Esophagus muscularis mucosa (tissue), 3 donors: ENCODE results near the gene CABLES1.

Source experiments
- POLR2AphosphoS5 ChIP-seq, 2 donors: sonication (generic); formaldehyde crosslinking; IDR thresholded peaks; one replicate each; pipeline ENCODE4 v1.6.1; 2017; ENCODE audit warnings: antibody characterized with exemption in 2 of 2
- TF ChIP-seq, protein P1 (sequence below), 3 experiments: fragments of 200-600 bp in 2 of 3; fragments of 450-650 bp in 1 of 3; sonication (generic) in 2 of 3; IDR thresholded peaks; one replicate each; pipeline ENCODE4 v1.5.1; 2017 to 2019; ENCODE audit warnings: antibody characterized with exemption in 3 of 3, mild to moderate bottlenecking in 2 of 3, moderate library complexity in 1 of 3

DNA sequence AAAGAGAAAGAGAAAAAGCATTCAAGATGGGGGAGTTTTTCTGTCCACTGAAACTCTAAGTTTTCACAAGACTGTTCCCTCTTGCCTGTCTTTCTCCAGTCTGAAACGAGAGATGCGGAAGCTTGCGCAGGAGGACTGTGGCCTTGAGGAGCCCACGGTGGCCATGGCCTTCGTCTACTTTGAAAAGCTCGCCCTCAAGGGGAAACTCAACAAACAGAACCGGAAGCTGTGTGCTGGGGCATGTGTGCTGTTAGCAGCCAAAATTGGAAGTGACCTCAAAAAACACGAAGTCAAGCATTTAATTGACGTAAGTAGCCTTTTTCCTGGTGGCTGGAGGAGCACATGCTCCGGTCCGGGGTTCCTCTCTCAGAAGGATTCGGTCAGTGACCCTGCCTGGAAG, 118.3 kb downstream of the CABLES1 start:
- TF ChIP-seq, protein P1, sequence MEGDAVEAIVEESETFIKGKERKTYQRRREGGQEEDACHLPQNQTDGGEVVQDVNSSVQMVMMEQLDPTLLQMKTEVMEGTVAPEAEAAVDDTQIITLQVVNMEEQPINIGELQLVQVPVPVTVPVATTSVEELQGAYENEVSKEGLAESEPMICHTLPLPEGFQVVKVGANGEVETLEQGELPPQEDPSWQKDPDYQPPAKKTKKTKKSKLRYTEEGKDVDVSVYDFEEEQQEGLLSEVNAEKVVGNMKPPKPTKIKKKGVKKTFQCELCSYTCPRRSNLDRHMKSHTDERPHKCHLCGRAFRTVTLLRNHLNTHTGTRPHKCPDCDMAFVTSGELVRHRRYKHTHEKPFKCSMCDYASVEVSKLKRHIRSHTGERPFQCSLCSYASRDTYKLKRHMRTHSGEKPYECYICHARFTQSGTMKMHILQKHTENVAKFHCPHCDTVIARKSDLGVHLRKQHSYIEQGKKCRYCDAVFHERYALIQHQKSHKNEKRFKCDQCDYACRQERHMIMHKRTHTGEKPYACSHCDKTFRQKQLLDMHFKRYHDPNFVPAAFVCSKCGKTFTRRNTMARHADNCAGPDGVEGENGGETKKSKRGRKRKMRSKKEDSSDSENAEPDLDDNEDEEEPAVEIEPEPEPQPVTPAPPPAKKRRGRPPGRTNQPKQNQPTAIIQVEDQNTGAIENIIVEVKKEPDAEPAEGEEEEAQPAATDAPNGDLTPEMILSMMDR (IDR thresholded peaks at IDR 0.05): no peak
- no peak for TF ChIP-seq POLR2AphosphoS5 (IDR thresholded peaks at IDR 0.05)
